Globus pallidus (tissue), 1 donor: ENCODE measurements around the gene YPEL1.

Experiments used
- DNase-seq: peaks from one replicate; pipeline ENCODE4 v3.0.0-alpha.2; 2015; ENCODE audit warnings: low spot score

YPEL1 gene, protein sequence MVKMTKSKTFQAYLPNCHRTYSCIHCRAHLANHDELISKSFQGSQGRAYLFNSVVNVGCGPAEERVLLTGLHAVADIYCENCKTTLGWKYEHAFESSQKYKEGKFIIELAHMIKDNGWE

DNA sequence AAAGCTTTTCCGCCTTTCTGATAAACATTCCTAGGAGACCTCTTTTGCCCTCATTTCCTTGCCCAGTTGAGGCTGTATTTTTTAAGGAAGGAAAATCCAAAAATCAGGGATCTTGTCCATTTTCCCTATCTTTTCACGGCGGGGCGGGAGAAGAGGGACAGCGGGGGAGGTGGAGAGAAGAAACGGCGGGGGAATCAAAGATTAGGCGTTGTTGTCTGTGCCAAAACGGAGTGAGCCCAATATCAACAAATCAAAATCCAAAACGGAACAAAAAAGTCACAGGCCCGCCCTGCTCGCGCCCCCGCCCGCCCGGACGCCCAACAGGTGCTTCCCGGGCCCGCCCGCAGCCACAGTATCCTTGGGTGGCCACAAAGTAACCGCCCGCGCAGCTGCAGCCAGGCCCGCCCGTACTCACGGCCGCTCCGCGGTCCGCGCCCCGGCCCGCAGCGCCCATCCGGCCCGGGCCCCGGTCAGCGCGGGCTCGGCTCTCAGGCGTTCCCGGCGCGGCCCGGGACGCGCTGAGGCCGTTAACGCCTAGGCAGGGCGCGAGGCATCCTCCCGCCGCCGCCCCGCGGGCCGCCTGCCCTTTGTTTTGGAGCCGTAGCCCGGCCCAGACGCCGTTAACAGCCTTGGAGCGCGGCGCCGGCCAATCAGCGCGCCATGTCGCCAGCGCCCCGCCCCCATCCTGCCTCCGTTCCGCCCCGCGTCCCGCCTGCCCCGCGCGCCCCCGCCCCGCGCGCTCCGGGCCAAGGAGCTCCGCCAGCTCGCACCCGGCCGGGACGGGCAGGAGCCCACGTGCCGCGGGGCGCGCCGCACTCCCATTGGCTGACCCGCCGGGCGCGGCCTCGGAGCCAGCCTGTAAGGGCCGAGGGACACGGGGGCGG, at the start of gene YPEL1:
Gene YPEL1, minus strand, starts transcription at position 595 of the 884 bp plus-strand sequence. CDS start 25,050 bp downstream, outside the sequence.
- DNase-seq, result peak; percentile 97

- no peak for DNase-seq
Measured at GRCh38 chr22:21780259-21780658, 44.7 kb upstream of the YPEL1 start.

GRCh38 chr22:21779444-21779843, 43.9 kb upstream of the YPEL1 start:
- no peak for DNase-seq

- no peak for DNase-seq
Measured at GRCh38 chr22:21778705-21779363, 43.2 kb upstream of the YPEL1 start.

DNA sequence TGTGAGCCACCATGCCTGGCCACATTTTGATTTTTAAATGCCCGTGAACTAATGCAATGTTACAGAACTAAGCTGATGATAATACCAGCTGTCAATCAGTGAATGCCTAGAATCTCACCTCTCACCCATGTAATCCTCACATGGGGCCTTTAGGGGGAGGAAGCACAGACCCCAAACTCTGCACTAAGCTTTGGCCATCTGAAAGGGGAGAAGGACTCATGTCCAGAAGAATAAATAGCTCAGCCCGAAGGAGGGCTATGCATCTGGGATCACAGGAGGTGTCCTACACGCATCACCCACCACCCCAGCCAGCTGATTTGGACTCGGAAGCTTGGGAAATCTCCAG, 36.0 kb upstream of the YPEL1 start:
- DNase-seq, result no peak

GRCh38 chr22:21768435-21768834, 32.8 kb upstream of the YPEL1 start:
- no peak for DNase-seq

DNA sequence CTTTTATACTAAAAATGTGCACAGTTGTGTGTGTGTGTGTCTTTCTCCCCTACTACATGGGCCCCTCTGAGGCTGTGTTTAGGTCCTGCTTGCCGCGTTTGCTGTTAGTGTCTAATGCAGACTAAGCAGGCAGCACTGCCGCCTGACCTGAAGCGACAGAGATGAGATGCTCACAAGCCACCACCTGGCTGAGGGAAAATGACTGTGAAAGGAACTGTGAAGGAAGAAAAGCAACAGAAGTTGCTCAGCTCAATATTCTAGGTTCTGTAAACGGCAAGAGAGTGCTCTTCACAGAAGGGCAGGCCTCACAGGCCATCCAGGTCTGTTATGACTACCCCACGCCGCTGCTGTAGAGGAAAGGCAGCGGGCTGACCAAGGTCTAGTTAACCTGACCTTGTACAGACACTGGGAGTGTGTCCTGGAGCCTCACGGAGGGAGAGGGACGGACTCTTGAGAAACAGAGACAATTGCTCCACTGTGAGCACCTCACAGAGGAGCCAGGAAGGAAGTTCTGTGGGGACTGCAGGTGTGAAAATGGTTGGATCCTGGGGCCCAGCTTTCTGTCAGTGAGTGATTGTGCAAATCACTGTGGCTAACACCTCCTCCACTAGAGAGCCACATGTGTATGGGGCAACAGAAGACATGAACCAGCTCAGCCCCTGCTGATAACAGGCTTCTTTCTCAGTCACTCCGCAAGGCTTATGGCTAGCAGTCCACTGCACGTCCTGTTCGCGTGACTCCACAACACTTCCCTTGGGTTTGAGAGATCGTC, 31.3 kb upstream of the YPEL1 start:
- no peak for DNase-seq

DNA sequence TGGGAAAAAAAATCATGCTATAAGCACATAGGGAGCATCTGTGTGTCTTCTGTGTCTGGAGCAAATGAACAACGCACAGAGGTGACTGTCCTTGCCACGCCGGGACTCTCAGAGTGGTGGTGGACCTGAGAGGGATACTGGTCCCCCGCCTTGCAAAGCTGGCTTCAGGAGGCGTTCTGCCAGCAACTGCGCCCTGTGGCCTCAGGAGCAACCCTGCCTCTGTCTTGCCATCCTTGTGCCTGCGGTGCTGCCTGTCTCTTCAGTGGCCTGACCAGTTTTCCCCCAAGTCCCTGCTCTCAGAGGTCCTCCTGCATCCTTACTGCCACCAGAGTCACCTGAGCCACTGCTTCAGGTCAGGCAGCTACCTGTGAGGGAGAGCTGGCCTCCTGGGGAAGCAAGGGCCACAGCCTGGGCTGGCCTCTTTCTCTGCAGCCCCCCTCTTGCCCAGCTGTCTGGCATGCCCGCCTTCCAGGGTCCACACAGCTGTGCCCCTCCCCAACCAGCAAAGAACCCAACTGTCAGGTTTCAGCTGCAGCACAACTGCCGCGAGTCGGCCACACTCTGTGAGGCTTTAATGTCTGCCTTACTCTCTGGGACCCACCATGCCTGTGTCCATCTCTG, 30.4 kb upstream of the YPEL1 start:
- DNase-seq, result no peak

DNA sequence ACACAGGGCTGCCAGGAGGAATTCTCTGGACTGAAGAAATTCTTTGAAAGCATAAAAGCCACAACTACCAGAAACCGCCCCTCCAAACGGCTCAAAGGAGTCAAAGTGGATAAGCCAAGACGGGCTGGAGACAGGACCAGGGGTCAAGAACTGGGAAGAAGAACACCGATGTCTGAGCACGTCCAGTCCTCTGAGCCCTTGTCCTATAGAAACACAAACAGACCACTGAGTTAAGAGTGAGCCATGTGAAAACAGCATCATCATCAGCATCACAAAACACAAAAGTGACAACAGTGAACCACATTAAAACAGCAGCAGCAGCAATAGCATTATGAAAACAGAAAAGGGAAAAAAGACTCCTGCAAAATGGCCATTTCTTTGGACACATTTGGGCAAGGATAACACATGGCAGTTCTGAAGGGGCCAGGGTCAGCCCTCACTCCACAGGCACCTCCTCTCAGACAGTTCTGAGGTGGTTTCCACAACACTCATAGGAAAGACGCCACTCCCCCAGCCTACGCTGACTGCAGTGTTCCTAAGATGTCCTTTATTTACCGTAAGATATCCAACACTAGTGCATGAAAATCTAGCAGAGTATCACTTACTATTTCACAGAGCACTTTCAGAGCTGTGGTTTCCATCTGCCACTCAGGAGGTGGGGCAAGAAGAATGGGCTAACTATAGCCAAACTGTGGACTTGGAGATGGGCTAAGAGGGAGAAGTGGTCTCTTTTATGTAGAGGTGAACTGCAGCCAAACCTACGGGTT, 28.6 kb upstream of the YPEL1 start:
- DNase-seq, result no peak

DNA sequence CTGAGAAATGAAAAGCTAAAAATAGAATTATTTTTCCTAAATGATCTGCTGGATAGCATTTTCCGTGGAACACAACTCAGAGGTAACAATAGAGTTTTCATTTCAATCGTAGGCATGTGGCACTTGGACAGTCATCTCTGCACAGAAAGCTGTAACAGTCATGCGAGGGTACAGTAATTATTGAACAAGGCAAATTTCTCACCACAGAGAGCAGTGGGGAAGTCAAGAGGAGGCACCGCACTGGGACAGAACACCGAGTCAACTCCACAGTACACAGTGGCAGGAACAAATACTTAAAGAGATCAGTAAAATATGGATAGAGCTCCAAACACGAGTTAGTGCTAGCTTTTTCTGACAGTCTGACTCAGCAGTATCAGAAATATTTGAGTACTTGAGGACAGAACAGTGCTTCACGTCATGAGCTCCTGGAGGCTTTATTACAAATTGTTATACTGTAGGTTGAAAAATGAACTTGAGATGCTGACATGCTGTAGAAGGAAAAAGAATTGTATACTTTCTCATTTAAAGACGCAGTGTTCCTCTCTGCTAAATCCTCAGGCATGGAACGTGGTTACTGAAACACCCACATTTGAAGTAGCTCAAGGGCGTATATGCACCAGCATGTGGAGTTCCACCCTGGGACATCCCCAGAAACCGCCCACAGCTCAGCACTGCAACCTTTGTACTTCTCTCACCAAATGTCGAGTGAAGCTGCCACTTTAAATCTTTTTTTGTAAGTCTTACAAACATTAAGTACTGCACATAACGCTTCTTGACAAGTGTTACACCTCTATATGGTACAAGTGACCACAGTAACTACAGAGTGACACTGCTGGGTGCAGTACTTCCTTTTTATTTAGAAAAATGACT, 27.4 kb upstream of the YPEL1 start:
- no peak for DNase-seq

DNA sequence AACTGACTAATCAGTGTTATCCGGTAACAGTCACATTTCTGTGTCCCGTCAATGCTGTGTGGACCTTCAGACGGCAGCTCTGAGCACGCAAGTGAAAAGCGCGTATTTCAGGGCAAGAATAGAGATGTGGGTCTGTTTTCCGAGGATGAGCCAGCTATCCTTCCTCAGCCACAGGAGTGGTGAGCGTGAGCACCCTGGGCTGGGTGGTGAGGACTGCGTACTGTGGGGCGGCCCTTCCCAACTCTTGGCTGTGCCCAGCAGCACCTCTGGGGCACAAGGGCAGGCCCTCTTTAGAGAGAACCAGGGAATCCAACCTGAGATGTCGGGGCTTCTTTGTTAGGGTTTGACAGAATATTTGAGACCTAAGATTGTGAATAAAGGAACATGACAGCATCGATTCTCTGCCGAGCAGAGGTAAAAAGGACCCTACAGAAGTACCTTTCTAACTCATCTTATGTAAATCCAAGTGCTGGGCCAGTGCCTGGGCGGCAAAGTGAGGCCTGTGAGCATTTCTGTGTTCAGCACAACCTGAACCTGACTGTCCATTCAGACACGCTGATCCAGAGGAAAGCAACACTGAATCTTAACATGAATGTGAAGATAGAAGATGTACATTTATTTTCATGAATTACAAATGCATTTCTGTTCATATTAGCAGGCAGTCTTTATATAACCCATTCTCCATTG, 26.5 kb upstream of the YPEL1 start:
- DNase-seq, result no peak

DNA sequence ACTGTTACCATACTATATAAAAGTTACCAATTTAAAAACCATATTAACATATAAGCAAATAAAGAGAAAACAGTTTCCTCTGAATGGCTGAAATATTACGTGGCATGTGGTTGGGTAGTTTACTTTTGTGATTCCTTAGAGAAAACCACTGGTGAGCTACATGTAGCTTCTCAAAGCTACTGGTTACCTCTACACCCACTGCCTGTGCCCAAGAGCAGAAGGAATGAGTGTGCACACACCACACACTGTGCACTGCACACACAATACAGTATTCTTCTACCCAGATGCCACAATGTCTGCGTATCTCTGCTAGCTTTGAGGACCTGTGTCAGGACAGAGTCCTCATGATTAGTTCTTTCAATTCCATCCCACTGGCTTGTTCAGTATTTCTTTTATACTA, 25.5 kb upstream of the YPEL1 start:
- no peak for DNase-seq

DNA sequence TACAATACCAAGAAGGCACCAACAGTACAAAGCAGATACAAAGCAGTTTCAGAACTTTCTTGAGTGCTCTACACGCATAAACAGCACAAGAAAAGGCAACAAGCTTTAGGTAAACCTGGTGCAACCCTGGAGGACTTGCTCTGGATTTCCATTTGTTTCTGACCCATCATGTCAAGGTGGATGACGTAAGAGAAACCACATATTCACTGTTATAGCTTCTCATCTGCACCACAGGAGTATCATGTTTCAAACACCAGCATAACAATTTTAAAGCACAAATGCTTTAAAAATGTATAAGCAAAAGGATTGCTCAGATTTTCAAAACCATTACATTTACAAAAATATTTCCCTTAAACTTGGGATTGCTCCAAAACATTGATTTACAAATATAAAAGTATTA, 25.0 kb upstream of the YPEL1 start:
- no peak for DNase-seq

- DNase-seq, result no peak
Measured at GRCh38 chr22:21759646-21760376, 24.2 kb upstream of the YPEL1 start.

DNA sequence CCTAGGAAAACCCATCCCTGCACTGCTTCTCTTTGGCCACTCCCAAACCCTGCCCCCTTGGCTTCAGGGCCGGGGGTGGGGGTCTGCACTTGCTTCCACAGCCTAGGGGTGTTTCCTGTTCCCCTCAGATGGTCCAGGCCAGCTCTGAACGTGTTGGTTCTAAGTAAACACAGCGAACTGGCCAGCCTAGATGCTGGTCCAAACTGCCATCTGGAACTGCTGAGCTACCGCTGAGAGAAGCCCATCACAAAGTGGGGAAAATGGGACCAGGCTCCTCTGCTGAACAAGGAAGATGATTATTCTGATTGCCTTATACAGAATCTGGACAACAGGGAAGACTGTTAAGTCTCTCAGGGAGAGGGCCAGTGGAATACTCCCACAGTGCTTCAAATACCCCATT, 23.5 kb upstream of the YPEL1 start:
- DNase-seq, result peak; percentile 33

DNA sequence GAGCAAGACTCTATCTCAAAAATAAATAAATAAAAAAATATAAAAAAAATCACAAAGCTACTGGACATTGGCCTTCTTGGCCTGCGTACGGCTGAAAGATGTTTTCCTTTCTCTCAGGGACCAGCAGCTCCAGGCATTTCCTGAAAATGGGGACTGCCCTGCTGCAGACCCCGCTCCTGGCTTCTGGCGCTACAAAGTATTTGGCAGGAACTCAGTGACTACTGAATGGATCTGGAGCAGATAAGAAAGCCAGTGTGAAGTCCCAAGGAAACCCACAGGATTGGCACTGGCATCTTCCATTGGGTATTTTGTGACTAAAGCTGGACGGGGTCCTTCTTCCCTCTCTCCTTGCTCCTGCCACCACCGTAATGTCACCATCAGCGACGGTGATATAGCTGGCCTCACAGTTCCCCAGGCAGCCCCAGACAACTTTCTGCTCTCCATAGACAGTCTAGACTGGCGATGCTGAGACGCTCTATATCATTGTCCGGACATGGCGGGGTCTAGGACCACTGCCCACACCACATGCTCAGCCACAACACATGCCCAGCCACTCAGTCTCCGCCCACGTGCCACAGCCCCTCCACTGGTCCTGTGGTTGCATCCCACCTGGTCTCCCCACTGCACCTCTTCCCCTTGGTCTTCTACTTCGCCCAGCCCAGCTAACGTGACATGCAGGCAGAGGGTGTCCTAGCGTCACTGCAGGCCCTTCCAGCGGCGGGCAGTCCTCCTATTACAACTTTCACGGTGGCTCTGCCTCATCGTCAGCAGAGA, 22.7 kb upstream of the YPEL1 start:
- DNase-seq, result no peak

GRCh38 chr22:21755851-21756284, 20.3 kb upstream of the YPEL1 start:
- DNase-seq, result no peak

GRCh38 chr22:21754523-21754922, 18.9 kb upstream of the YPEL1 start:
- no peak for DNase-seq
